Trophoblast cell (in vitro differentiated cells and primary cell): ENCODE results near the gene PARVB. TPM values are rescaled to one million over a fixed set of nuclear protein-coding genes. Genes with fewer than 3 reads are reported as not detected.
A peak's percentile ranks its signal among the peaks of the same experiment; 100 is the strongest.

Experiments used
- DNase-seq, 2 donors: peaks; one replicate each; pipeline ENCODE4 v3.0.0-alpha.2; 2016
- H2AFZ ChIP-seq: 2 replicates; pipeline ENCODE4 v1.6.1; 2013; ENCODE audit warnings: low read length, moderate library complexity, mild to moderate bottlenecking; ENCODE audit not compliant: insufficient read depth, poor library complexity
- H2AK5ac ChIP-seq: 2 replicates; pipeline ENCODE4 v1.6.1; 2013; ENCODE audit warnings: mild to moderate bottlenecking, low read length
- H2BK120ac ChIP-seq: 2 replicates; pipeline ENCODE4 v1.6.1; 2013; ENCODE audit warnings: low read length, mild to moderate bottlenecking, moderate library complexity; ENCODE audit not compliant: insufficient read depth, poor library complexity
- H2BK12ac ChIP-seq: 2 replicates; pipeline ENCODE4 v1.6.1; 2013; ENCODE audit warnings: mild to moderate bottlenecking, low read length, moderate library complexity
- H2BK5ac ChIP-seq: 2 replicates; pipeline ENCODE4 v1.6.1; 2013; ENCODE audit warnings: low read length, low read depth, moderate library complexity, mild to moderate bottlenecking; ENCODE audit not compliant: poor library complexity
- H3K14ac ChIP-seq: 2 replicates; pipeline ENCODE4 v1.6.1; 2013; ENCODE audit warnings: mild to moderate bottlenecking, low read length
- H3K18ac ChIP-seq: 2 replicates; pipeline ENCODE4 v1.6.1; 2013; ENCODE audit warnings: mild to moderate bottlenecking, low read length
- H3K23ac ChIP-seq: 2 replicates; pipeline ENCODE4 v1.6.1; 2013; ENCODE audit warnings: low read length
- H3K27ac ChIP-seq: 2 replicates; pipeline ENCODE4 v1.5.1; 2013; ENCODE audit warnings: low read depth, mild to moderate bottlenecking, inconsistent platforms, low read length, moderate library complexity
- H3K27me3 ChIP-seq: 2 replicates; pipeline ENCODE4 v1.6.1; 2013; ENCODE audit warnings: inconsistent platforms, mild to moderate bottlenecking, low read length, moderate library complexity; ENCODE audit not compliant: insufficient read depth
- H3K36me3 ChIP-seq, 2 experiments: 1 replicate in 1 of 2; 2 replicates in 1 of 2; pipeline ENCODE4 v1.6.1; 2013; ENCODE audit warnings: low read length in 2 of 2, mild to moderate bottlenecking in 2 of 2, moderate library complexity in 1 of 2; ENCODE audit not compliant: insufficient read depth in 2 of 2, control insufficient read depth in 1 of 2
- H3K4ac ChIP-seq: 2 replicates; pipeline ENCODE4 v1.6.1; 2013; ENCODE audit warnings: low read depth, mild to moderate bottlenecking, low read length, moderate library complexity
- H3K4me1 ChIP-seq, 2 experiments: 1 replicate in 1 of 2; 2 replicates in 1 of 2; pipeline ENCODE4 v1.6.1; 2013; ENCODE audit warnings: low read length in 2 of 2, mild to moderate bottlenecking in 2 of 2, moderate library complexity in 1 of 2; ENCODE audit not compliant: insufficient read depth in 2 of 2, control insufficient read depth in 1 of 2
- H3K4me2 ChIP-seq: 2 replicates; pipeline ENCODE4 v1.6.1; 2013; ENCODE audit warnings: inconsistent platforms, mild to moderate bottlenecking, low read length, moderate library complexity
- H3K4me3 ChIP-seq: 2 replicates; pipeline ENCODE4 v1.5.1; 2013; ENCODE audit warnings: mild to moderate bottlenecking, low read depth, low read length, inconsistent platforms
- H3K79me1 ChIP-seq: one replicate; pipeline ENCODE4 v1.6.1; 2013; ENCODE audit warnings: low read length
- H3K79me2 ChIP-seq: 2 replicates; pipeline ENCODE4 v1.6.1; 2013; ENCODE audit warnings: low read length, mild to moderate bottlenecking; ENCODE audit not compliant: control insufficient read depth, insufficient read depth, poor library complexity
- H3K9ac ChIP-seq: 2 replicates; pipeline ENCODE4 v1.6.1; 2013; ENCODE audit warnings: mild to moderate bottlenecking, low read length
- H3K9me3 ChIP-seq: 2 replicates; pipeline ENCODE4 v1.6.1; 2013; ENCODE audit warnings: low read depth, mild to moderate bottlenecking, control low read depth, inconsistent platforms, low read length; ENCODE audit not compliant: insufficient read depth
- H4K12ac ChIP-seq: 2 replicates; pipeline ENCODE4 v1.6.1; 2013; ENCODE audit warnings: low read depth, mild to moderate bottlenecking, low read length, moderate library complexity
- H4K8ac ChIP-seq: 2 replicates; pipeline ENCODE4 v1.6.1; 2013; ENCODE audit warnings: low read depth, mild to moderate bottlenecking, low read length, moderate library complexity
- H4K91ac ChIP-seq: one replicate; pipeline ENCODE4 v1.6.1; 2013; ENCODE audit warnings: low read depth, mild to moderate bottlenecking, low read length, moderate library complexity
- WGBS: extraction: QIAGEN DNeasy Blood & Tissue Kit; methylation state at CpG from one replicate; pipeline ENCODE4 v1.1.7; 2013; ENCODE audit warnings: missing lambda C conversion rate; ENCODE audit not compliant: insufficient read length, insufficient coverage; ENCODE audit errors: extremely low coverage; 5-methylcytosine and 5-hydroxymethylcytosine counted together
- polyA plus RNA-seq: library from polyadenylated mRNA; stranded (reverse); fragments of 200-250 nt; gene quantifications from 2 replicates; pipeline ENCODE4 v1.2.3, GENCODE V29; 2013

Gene PARVB, protein sequence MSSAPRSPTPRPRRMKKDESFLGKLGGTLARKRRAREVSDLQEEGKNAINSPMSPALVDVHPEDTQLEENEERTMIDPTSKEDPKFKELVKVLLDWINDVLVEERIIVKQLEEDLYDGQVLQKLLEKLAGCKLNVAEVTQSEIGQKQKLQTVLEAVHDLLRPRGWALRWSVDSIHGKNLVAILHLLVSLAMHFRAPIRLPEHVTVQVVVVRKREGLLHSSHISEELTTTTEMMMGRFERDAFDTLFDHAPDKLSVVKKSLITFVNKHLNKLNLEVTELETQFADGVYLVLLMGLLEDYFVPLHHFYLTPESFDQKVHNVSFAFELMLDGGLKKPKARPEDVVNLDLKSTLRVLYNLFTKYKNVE
- 0.94 and 1.00 TPM in 2 replicates for polyA plus RNA-seq

DNA sequence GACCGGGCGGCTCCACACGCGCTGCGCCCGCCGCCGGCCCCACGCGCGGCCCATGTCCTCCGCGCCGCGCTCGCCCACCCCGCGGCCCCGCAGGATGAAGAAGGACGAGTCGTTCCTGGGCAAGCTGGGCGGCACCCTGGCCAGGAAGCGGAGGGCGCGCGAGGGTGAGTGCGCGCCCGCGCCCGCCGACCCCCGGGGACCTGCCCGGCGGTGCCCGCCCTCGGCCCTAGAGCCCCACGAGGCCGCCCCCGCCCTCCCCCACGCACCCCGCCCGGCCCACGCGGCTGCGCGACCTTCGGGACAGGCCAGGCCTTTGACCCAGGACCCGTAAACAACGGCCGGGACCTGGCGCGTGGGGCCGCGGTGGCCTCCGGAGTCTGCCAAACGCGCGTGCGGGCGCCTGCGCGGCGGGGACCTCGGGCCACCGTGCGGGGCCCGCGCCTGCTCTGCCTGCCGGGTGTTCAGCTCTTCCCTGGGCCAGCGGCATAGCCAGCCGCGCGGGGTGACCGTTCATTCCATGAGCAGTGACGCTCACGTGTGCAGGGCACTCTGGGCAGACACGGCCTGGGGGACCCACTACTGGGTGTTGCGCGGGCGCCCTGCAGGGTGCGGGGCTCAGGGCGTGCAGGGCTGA, at the start of gene PARVB:
TSS of gene PARVB (plus strand) at position 15 of the 634 bp plus-strand sequence. CDS start at position 53, 38 bp downstream.
- H3K4me1 ChIP-seq: peaks cover 4 to 5% of the 10 kb centered on the region in 2 experiments

GRCh38 chr22:43975041-43975440, 49.1 kb upstream of the PARVB start:
- Histone ChIP-seq H2AK5ac (no peak overlapping the region), H4K91ac (no peak overlapping the region), H3K14ac (no peak overlapping the region), H3K36me3 (peaks cover 56 to 77% of the 10 kb centered on the region in 2 experiments), H3K79me2 (no peaks in the 10 kb centered on the region), H3K9ac (no peak overlapping the region), H2BK12ac (no peak overlapping the region), H3K18ac (no peak overlapping the region), H2AFZ (no peak overlapping the region), H3K9me3 (peaks cover 3% of the 10 kb centered on the region), H3K4me2 (no peak overlapping the region), H3K27me3 (no peaks in the 10 kb centered on the region), H3K4ac (no peak overlapping the region), H4K8ac (no peak overlapping the region), H3K79me1 (no peaks in the 10 kb centered on the region), H3K27ac (no peak overlapping the region), H3K4me3 (no peak overlapping the region), H2BK5ac (no peak overlapping the region), H4K12ac (no peak overlapping the region), H2BK120ac (no peak overlapping the region), H3K4me1 (no peaks in the 10 kb centered on the region), H3K23ac (no peak overlapping the region)
- DNase-seq: no peak
- no CpG with 5 or more reads among the region's 4 CpGs for whole genome bisulfite sequencing

More for the DNA sequence above, at the start of gene PARVB:
- peak within 1 kb of the TSS; percentile 4 for H3K9ac ChIP-seq
- H4K91ac ChIP-seq: no peak within 1 kb of the TSS
- no peak within 1 kb of the TSS for H3K18ac ChIP-seq
- no peak within 1 kb of the TSS for H2AK5ac ChIP-seq
- no CpG with 5 or more reads among the region's 83 CpGs for WGBS
- no peak within 1 kb of the TSS for H3K14ac ChIP-seq
- no peaks in the 10 kb centered on the region for H3K79me1 ChIP-seq
- H4K8ac ChIP-seq: peak within 1 kb of the TSS; percentile 42
- peak within 1 kb of the TSS; percentile 22 for H4K12ac ChIP-seq
- H3K27ac ChIP-seq: no peak within 1 kb of the TSS
- peak within 1 kb of the TSS; percentile 84 for H3K4me2 ChIP-seq
- no peaks in the 10 kb centered on the region for H3K79me2 ChIP-seq
- peak within 1 kb of the TSS; percentile 66 for H2AFZ ChIP-seq
- no peak within 1 kb of the TSS for H3K23ac ChIP-seq
- peak in 1 of 2 donors; percentile 33 for DNase-seq
- no peak within 1 kb of the TSS for H2BK120ac ChIP-seq
- H3K4me3 ChIP-seq: peak within 1 kb of the TSS; percentile 59
- H2BK12ac ChIP-seq: no peak within 1 kb of the TSS
- H2BK5ac ChIP-seq: no peak within 1 kb of the TSS
- H3K36me3 ChIP-seq: no peaks in the 10 kb centered on the region
- no peak within 1 kb of the TSS for H3K4ac ChIP-seq
- peaks cover 2% of the 10 kb centered on the region for H3K9me3 ChIP-seq
- H3K27me3 ChIP-seq: peaks cover 3% of the 10 kb centered on the region

DNA sequence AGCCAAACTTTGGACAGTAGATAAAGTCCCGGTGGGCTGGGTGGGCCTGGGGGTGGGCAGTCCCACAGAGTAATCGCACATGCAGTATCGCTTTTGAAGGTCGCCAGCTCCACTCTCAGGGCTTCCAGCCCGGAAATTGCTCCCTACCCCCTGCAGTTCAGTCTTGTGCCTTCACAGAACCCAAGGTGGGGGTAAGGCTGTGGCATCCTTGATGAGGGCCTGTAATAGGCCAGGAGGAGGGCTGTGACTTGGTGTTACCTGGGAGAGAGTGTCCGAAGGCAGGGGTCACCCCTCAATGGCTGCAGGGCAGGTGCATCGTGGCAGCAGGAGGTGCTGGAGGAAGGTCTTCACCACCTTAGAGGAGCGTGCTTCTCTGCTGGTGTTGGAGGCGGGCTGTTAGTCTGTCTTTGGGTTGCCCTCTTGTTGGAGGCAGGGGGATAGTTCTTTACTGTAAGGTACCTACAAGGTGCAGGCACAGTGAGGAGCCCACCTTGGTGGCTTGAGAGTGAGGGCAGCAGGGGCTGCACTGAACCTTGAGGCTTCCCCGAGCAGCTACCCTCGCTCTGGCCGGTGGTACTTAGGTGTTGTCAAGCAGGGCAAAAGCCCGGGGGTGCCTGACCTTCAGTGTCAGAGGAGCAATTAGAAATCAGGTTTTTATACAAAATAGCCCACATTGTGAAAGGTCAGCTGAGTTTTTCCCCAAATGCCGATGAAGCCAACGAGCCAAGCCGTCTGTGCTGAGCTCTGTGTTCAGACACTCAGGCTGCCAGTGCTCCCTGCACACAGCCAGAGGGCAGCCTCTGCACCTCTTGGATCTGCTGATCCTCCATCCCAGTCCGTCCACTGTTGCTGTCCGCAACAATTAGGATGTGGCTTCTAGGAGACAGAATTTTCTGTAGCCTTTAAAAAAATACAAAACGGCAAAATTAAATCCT, 47.0 kb upstream of the PARVB start:
- Histone ChIP-seq H2BK5ac (no peak overlapping the region), H3K9ac (no peak overlapping the region), H3K23ac (no peak overlapping the region), H3K4me3 (no peak overlapping the region), H2BK120ac (no peak overlapping the region), H3K18ac (no peak overlapping the region), H4K91ac (no peak overlapping the region), H3K79me2 (no peaks in the 10 kb centered on the region), H3K9me3 (peaks cover 3% of the 10 kb centered on the region), H3K27ac (no peak overlapping the region), H2AFZ (no peak overlapping the region), H3K36me3 (peaks cover 63 to 80% of the 10 kb centered on the region in 2 experiments), H3K4me1 (no peaks in the 10 kb centered on the region), H2AK5ac (no peak overlapping the region), H3K4me2 (no peak overlapping the region), H2BK12ac (no peak overlapping the region), H3K4ac (no peak overlapping the region), H3K27me3 (no peaks in the 10 kb centered on the region), H3K79me1 (no peaks in the 10 kb centered on the region), H3K14ac (no peak overlapping the region), H4K8ac (no peak overlapping the region), H4K12ac (no peak overlapping the region)
- WGBS: no CpG with 5 or more reads among the region's 19 CpGs
- no peak for DNase-seq

DNA sequence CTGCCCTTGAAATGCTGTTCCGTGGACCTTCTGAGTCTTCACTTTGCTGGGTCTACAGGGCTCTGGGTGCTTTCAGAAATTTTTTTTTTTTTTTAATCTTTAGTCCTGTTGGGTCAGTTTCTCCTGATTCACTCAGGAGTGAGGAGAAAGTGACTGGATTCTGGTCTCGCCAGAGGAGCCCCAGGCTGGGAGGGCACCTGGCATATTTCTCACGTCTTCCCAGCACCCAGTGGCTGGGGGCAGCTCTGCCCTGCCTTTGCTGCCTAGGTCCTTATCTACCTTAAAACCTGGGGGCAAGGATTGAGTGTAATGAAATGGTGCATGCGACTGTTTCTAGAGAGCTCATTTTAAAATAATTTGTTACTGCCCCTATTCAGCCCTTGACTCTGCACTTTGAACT, 45.5 kb upstream of the PARVB start:
- no peak for DNase-seq
- Histone ChIP-seq H2AFZ (no peak overlapping the region), H3K4me2 (no peak overlapping the region), H3K27ac (no peak overlapping the region), H3K27me3 (no peaks in the 10 kb centered on the region), H2BK12ac (no peak overlapping the region), H3K36me3 (peaks cover 60 to 76% of the 10 kb centered on the region in 2 experiments), H3K14ac (no peak overlapping the region), H2BK5ac (no peak overlapping the region), H2BK120ac (no peak overlapping the region), H2AK5ac (no peak overlapping the region), H3K9ac (no peak overlapping the region), H3K4ac (no peak overlapping the region), H3K18ac (no peak overlapping the region), H3K4me3 (no peak overlapping the region), H3K79me1 (no peaks in the 10 kb centered on the region), H3K79me2 (no peaks in the 10 kb centered on the region), H3K4me1 (no peaks in the 10 kb centered on the region), H4K8ac (no peak overlapping the region), H3K23ac (no peak overlapping the region), H4K12ac (no peak overlapping the region), H3K9me3 (peaks cover 3% of the 10 kb centered on the region), H4K91ac (no peak overlapping the region)
- no CpG with 5 or more reads among the region's 4 CpGs for WGBS
